BE2C (cell line): ENCODE measurements around the gene WWOX.

Experiments
- DNase-seq: peaks from one replicate; pipeline ENCODE4 v3.0.0-alpha.2; 2020
- H3K27me3 ChIP-seq: fragments of 250-450 bp; sonication (Bioruptor Pico); 2 replicates; pipeline ENCODE4 v1.5.1; 2020; ENCODE audit warnings: mild to moderate bottlenecking
- H3K36me3 ChIP-seq: fragments of 250-450 bp; sonication (Bioruptor Pico); 2 replicates; pipeline ENCODE4 v1.5.1; 2020; ENCODE audit warnings: mild to moderate bottlenecking
- H3K4me1 ChIP-seq: fragments of 250-450 bp; sonication (Bioruptor Pico); 2 replicates; pipeline ENCODE4 v1.5.1; 2020
- H3K4me3 ChIP-seq: 2 replicates; pipeline ENCODE4 v1.5.1; 2011; ENCODE audit warnings: low read depth, low read length
- H3K9me3 ChIP-seq: fragments of 250-450 bp; sonication (Bioruptor Pico); 2 replicates; pipeline ENCODE4 v1.5.1; 2020
- TF ChIP-seq, protein P1 (sequence below): IDR thresholded peaks from 2 replicates; pipeline ENCODE4 v1.5.1; 2012; ENCODE audit warnings: mild to moderate bottlenecking, low read depth, low read length

The WWOX gene

DNA sequence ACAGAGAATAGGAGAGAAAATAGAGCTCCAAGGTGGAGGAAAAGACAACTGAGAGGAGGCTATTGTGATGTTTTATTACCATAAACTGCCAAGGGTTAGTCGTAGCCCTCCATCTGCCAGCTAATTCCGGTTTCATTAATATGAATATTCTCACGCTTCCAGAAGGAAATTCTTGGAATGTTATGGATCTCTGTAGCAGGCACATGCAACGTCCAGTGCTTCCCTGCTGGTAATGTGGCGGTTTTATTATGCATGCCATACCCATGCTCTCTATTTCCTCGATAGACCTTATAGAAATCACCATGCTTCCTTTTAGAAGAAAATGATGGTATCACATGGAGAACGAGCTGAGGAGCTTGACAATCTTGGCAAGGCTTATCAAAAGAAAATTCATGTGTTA lies 1037.5 kb downstream of the WWOX start:
- TF ChIP-seq, protein P1, sequence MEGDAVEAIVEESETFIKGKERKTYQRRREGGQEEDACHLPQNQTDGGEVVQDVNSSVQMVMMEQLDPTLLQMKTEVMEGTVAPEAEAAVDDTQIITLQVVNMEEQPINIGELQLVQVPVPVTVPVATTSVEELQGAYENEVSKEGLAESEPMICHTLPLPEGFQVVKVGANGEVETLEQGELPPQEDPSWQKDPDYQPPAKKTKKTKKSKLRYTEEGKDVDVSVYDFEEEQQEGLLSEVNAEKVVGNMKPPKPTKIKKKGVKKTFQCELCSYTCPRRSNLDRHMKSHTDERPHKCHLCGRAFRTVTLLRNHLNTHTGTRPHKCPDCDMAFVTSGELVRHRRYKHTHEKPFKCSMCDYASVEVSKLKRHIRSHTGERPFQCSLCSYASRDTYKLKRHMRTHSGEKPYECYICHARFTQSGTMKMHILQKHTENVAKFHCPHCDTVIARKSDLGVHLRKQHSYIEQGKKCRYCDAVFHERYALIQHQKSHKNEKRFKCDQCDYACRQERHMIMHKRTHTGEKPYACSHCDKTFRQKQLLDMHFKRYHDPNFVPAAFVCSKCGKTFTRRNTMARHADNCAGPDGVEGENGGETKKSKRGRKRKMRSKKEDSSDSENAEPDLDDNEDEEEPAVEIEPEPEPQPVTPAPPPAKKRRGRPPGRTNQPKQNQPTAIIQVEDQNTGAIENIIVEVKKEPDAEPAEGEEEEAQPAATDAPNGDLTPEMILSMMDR = no peak
- H3K9me3 ChIP-seq = no peaks in the 10 kb centered on the region
- no peak for DNase-seq

DNA sequence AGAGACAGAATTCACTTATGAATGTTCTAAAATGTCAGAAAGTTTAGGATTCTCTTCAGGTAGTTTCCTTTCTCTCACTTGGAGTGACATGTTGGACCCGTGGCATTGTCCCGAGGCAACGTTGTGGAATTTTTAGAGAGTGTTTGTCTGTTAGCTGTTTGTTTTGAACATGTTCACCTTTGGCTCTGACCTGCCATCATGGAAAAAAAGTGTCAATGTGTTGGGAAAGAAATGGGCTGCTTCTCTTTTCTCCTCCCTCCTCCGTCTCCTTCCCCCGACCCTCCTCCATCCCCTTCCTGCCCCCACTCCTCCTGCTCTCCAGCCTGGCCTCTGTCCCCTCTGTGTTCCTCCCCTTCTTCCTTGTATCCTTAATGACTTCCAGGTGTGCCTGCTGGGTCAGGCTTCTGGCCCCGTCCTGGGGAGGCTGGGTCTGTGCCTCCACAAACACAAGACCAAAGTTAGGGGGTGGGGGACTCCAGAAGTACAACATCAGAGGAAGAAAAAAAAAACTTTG lies 1038.0 kb downstream of the WWOX start:
- no peaks in the 10 kb centered on the region for H3K36me3 ChIP-seq
- H3K27me3 ChIP-seq = no peaks in the 10 kb centered on the region
- H3K9me3 ChIP-seq = no peaks in the 10 kb centered on the region
- TF ChIP-seq, protein P1 = no peak
- no peak for DNase-seq
- no peak overlapping the region for H3K4me3 ChIP-seq
- no peaks in the 10 kb centered on the region for H3K4me1 ChIP-seq

More for the DNA sequence above, 1037.5 kb downstream of the WWOX start:
- H3K27me3 ChIP-seq = no peaks in the 10 kb centered on the region
- H3K4me1 ChIP-seq = no peaks in the 10 kb centered on the region
- H3K36me3 ChIP-seq = no peaks in the 10 kb centered on the region
- H3K4me3 ChIP-seq = no peak overlapping the region

DNA sequence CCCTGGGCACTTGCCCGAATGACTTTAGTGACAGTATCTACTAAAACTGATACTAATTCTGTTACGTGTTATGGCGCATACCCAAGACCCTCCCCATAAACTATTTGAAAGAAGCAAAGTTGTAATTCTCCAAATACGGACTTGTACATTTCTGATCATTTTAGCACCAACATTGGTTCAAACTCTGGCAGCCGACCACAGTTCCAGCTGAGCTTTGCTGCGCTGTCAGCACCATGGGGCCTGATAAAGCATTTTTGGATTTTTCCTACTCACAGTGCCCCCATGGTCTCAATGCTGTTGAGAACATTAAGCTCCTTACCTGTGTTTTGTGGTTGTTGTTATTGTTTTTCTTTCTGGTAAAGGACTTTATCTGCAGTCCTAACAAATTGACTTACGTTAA lies 1040.3 kb downstream of the WWOX start:
- Histone ChIP-seq H3K27me3 (no peaks in the 10 kb centered on the region), H3K4me1 (no peaks in the 10 kb centered on the region), H3K9me3 (no peaks in the 10 kb centered on the region), H3K4me3 (no peak overlapping the region), H3K36me3 (no peaks in the 10 kb centered on the region)
- TF ChIP-seq, protein P1 = no peak
- no peak for DNase-seq

DNA sequence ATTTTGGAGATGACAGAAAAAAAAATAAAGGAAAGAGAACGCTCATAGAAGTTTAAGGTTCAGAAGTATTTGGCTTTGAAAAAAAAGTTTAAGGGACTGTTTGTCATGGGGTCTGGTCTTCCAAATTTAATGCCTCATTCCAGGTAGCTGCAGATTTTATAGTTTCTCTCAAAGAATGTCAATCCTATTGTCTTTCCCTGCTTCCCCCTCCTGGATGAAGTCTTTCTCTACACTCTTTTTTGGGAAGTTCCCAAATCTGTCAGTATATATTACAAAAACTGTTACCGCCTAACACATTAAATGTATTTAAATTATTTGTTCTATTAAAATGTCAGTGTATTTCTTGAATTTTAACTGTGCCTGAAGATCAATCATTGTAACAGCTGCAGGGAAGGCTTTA lies 1043.6 kb downstream of the WWOX start:
- no peaks in the 10 kb centered on the region for H3K4me1 ChIP-seq
- H3K4me3 ChIP-seq = no peak overlapping the region
- no peaks in the 10 kb centered on the region for H3K9me3 ChIP-seq
- no peaks in the 10 kb centered on the region for H3K36me3 ChIP-seq
- no peaks in the 10 kb centered on the region for H3K27me3 ChIP-seq
- TF ChIP-seq, protein P1 = no peak
- DNase-seq = no peak

DNA sequence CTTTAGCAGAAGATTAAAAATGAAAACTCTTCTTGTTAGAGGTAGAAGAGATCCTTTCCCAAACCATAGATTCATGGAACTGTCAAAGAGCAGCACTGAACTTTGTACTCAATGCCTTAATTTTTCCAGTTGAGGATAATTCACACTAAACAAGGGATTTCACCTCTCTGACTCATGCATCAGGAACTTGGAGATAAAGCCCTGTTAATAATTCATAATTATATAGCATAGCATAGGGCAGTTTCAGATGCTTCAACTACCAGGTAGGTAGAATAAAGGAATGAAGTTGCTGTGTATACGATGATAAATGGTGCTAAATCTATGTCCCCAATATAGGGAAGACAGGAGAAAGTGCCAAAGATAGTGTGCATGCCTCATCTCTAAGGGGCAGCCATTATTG lies 1050.7 kb downstream of the WWOX start:
- H3K4me1 ChIP-seq = no peaks in the 10 kb centered on the region
- TF ChIP-seq, protein P1 = no peak

DNA sequence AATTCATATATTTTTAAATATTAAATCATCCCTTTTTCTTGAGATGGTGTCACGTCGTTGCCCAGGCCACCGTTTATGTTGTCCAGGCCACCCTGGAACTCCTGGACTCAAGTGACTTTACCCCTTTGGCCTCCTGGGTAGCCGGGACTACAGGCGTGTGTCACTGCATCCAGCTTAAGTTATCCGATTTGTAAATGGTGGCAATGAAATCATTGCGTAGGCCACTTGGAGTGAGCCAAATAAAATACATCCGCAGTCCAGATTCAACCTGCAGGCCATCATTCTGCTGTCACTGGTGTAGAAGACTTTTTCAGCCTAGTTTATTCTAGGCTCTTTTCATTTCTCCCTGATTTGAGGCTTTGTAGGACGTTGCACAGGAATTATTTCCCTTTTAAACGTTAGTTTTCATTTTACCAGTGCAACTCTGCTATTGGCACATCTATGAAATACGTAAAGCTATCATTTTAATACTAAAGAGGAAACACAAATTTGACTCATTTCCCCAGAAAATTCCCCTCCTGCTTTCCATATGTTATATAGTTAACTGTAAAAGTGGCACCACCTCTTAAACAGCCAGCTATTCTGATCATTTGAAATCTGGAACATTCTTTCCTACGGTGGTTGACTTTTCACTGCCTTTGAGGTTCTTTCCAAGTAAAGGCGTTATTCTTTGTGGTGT lies 1051.3 kb downstream of the WWOX start:
- no peaks in the 10 kb centered on the region for H3K4me1 ChIP-seq
- DNase-seq = no peak
- no peaks in the 10 kb centered on the region for H3K27me3 ChIP-seq
- TF ChIP-seq, protein P1 = no peak
- H3K4me3 ChIP-seq = no peak overlapping the region
- no peaks in the 10 kb centered on the region for H3K9me3 ChIP-seq
- no peaks in the 10 kb centered on the region for H3K36me3 ChIP-seq

More for the DNA sequence above, 1050.7 kb downstream of the WWOX start:
- H3K4me3 ChIP-seq = no peak overlapping the region
- no peaks in the 10 kb centered on the region for H3K9me3 ChIP-seq
- DNase-seq = no peak
- no peaks in the 10 kb centered on the region for H3K27me3 ChIP-seq
- no peaks in the 10 kb centered on the region for H3K36me3 ChIP-seq
